BJ (cell line): ENCODE results near the gene MEGF6. TPM values are rescaled to one million over a fixed set of nuclear protein-coding genes. Genes with fewer than 3 reads are reported as not detected.

Source experiments
- CTCF ChIA-PET: fragments of 350-600 bp; formaldehyde crosslinking; extraction: SDS; loops from one replicate; lab custom pipeline; 2021; ENCODE audit warnings: antibody characterized with exemption, inconsistent platforms; lab: Yijun Ruan, JAX
- POLR2A ChIA-PET: fragments of 300-600 bp; sonication (Branson Sonifier 250); formaldehyde crosslinking; extraction: SDS; loops from one replicate; lab custom pipeline; 2021; ENCODE audit warnings: antibody characterized with exemption; lab: Charles Lee
- DNase-seq: peaks from one replicate; pipeline ENCODE4 v3.0.0-alpha.2; 2011; ENCODE audit warnings: low read depth
- H3K27me3 ChIP-seq: 2 replicates; pipeline ENCODE4 v1.6.0; 2011; ENCODE audit warnings: low read length; ENCODE audit not compliant: control insufficient read depth, insufficient read depth
- H3K36me3 ChIP-seq: 2 replicates; pipeline ENCODE4 v1.5.1; 2011; ENCODE audit warnings: low read length; ENCODE audit not compliant: control insufficient read depth, insufficient read depth
- H3K4me3 ChIP-seq: 2 replicates; pipeline ENCODE4 v1.5.1; 2011; ENCODE audit warnings: low read depth, mild to moderate bottlenecking, control low read depth, low read length
- polyA plus RNA-seq: library from polyadenylated mRNA; depleted of rRNA; stranded (reverse); fragments of >200 nt; gene quantifications from 2 replicates; pipeline ENCODE4 v1.2.3, GENCODE V29; 2011
- TF ChIP-seq, protein P1 (sequence below): IDR thresholded peaks from 2 replicates; pipeline ENCODE4 v1.5.1; 2011; ENCODE audit warnings: low read depth, mild to moderate bottlenecking, control low read depth, inconsistent platforms, low read length, moderate library complexity; ENCODE audit not compliant: insufficient read depth

Gene MEGF6
- polyA plus RNA-seq, 1 experiment = 77.4 TPM

DNA sequence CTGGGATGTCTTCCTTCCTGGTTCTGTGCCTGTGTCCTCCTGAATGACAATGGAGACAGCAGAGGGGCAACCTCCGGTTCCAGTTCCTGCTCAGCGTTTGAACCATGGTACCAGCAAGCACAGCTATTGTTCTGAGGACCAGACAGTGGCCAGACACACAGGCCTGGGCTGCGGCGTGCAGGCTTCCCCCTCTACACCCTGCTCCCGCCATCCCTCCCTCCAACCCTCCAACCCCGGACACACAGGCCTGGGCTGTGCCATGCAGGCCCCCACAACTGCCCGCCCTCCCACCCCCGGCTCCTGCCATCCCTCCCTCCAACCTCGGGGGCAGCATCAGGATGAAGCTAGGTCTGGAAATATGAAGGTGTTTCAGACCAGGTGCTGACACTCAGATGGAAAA, 5.6 kb upstream of the MEGF6 start:
- CTCF ChIA-PET = interaction anchor here (1.2 to 1.4 kb wide), 5 partner anchors 17 to 164 kb away, joined by 3 to 10 read pairs (median 5); no protein-coding TSS in a partner anchor
- DNase-seq = no peak
- POLR2A ChIA-PET = no interaction called here
- TF ChIP-seq, protein P1, sequence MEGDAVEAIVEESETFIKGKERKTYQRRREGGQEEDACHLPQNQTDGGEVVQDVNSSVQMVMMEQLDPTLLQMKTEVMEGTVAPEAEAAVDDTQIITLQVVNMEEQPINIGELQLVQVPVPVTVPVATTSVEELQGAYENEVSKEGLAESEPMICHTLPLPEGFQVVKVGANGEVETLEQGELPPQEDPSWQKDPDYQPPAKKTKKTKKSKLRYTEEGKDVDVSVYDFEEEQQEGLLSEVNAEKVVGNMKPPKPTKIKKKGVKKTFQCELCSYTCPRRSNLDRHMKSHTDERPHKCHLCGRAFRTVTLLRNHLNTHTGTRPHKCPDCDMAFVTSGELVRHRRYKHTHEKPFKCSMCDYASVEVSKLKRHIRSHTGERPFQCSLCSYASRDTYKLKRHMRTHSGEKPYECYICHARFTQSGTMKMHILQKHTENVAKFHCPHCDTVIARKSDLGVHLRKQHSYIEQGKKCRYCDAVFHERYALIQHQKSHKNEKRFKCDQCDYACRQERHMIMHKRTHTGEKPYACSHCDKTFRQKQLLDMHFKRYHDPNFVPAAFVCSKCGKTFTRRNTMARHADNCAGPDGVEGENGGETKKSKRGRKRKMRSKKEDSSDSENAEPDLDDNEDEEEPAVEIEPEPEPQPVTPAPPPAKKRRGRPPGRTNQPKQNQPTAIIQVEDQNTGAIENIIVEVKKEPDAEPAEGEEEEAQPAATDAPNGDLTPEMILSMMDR = no peak
- Histone ChIP-seq H3K4me3 (no peak overlapping the region), H3K27me3 (no peaks in the 10 kb centered on the region), H3K36me3 (no peaks in the 10 kb centered on the region)

DNA sequence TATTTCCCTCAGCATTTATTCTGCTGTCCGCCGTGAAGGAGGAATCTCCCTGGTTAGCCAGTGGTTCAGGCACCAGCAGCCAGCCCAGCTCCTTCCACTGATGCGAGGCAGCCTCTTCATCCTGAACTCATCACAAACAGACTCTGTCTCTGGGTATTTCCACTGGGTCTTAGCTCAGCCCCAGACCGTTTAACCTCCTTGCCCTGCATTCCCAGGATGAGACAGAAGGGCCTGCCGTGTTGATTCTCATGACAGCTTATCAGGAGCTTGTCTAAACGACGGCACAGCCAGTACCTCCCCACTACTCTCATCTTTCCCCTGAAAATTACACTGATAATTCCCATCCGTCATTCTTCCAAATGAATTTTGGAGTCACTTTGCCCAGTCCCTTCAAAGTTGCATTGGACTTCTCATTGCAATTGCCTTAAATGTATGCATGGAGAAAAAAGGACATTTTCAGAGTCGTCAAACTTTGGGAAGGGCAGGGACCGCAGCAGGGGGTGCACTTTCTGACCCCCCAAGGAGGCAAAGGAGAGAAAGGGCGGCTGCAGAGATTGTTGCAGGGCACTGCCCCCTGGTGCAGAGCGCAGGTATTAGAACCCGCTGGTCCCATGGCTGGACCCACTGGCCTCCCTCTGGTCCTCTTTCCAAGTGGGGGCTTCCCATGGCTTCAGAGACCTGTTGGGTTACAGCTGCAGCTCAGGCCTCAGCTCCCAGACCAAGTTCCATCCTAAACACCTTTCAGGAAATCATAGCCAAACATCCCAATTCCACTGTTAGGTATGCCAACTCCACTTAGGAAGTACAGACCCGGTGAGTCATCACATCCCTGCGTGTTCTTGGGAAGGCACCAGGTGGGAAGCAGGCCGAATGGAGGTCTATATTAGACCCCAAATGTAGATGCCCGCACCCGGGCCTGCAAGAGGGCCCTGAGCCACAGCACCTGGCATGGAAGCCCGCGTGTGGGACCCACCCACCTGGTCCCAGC, 3.7 kb upstream of the MEGF6 start:
- H3K36me3 ChIP-seq = no peaks in the 10 kb centered on the region
- no peak for DNase-seq
- ChIA-PET POLR2A (no interaction called here), CTCF (interaction anchor here (0.7 to 2.5 kb wide), 12 partner anchors 11 to 162 kb away, joined by 3 to 25 read pairs (median 4); no protein-coding TSS in a partner anchor)
- no peak overlapping the region for H3K4me3 ChIP-seq
- H3K27me3 ChIP-seq = peaks cover 3% of the 10 kb centered on the region
- TF ChIP-seq, protein P1 = peak; percentile 79

DNA sequence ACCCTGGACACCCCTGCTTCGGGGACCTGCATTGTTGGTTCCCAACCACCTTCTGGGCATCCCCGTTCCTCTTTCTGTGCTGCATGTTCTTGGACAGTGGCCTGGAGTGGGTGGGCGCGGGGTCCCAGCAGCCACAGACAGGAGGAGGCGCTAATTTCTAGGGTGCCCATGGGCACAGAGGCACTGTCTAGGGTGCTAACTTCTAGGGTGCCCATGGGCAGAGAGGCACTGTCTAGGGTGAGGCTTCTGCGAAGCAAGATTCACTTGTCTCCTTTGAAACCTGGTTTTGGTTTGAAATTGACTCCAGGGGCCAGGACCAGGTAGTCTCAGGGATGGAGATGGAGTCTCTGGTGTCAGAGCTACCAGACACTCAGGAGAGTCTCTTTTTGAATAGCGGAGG, 815 bp upstream of the MEGF6 start:
- DNase-seq = no peak

DNA sequence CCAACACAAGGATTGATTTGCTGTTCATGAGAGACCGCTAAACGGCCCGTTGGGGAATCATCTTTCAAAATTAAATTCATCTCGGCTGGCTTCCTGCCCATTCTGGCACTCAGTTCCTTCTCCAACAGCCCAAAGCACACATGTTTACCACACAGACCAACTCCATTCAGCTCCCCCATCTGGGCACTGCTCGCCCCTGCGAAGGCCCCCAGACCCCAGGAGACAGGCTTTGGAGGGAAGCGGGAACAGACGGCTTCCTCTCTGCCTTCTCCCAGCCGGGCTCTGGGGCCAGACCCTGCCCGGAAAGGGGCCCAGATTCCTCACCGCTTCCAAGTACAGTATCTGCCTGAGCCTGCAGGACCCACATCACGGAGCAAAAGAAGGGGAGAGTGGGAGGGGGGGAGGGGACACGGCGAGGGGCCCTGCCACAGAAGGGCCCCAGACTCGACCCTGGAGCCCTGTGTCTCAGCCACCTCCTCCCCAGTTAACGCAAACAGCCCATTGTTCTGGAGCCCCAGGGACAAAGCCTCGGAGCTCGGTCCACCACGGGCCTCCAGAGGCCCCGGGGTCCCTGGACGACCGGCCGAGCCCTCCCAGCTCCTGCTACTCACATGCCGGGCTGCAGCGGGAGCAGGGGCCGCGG, 660 bp downstream of the MEGF6 start:
- no peak for DNase-seq
- TF ChIP-seq, protein P1 = no peak
- H3K36me3 ChIP-seq = no peaks in the 10 kb centered on the region
- peaks cover 11% of the 10 kb centered on the region for H3K27me3 ChIP-seq
- CTCF ChIA-PET = no interaction called here
- no peak overlapping the region; the same call in 1 of the 2 replicates for H3K4me3 ChIP-seq
- POLR2A ChIA-PET = no interaction called here

More for the DNA sequence above, 815 bp upstream of the MEGF6 start:
- TF ChIP-seq, protein P1 = no peak
- POLR2A ChIA-PET = no interaction called here
- H3K36me3 ChIP-seq = no peaks in the 10 kb centered on the region
- CTCF ChIA-PET = no interaction called here
- no peak overlapping the region for H3K4me3 ChIP-seq
- H3K27me3 ChIP-seq = peaks cover 11% of the 10 kb centered on the region
